OCI-LY1 (cell line): ENCODE data around the gene RNGTT.

Source experiments
- H2AFZ ChIP-seq: fragments of 200-600 bp; sonication (generic), shearing (Covaris generic); 2 replicates; pipeline ENCODE4 v1.6.0; 2014; ENCODE audit warnings: antibody characterized with exemption, mild to moderate bottlenecking, low read length
- H3F3A ChIP-seq: fragments of 200-600 bp; sonication (generic), shearing (Covaris generic); 2 replicates; pipeline ENCODE4 v1.6.0; 2014; ENCODE audit warnings: mild to moderate bottlenecking, antibody characterized with exemption, low read length, moderate library complexity; ENCODE audit not compliant: insufficient read depth
- H3K27ac ChIP-seq: fragments of 200-600 bp; sonication (generic); 2 replicates; pipeline ENCODE4 v1.5.1; 2014; ENCODE audit warnings: low read length, mixed run types, mild to moderate bottlenecking, low read depth; ENCODE audit not compliant: poor library complexity, severe bottlenecking
- H3K27me3 ChIP-seq: fragments of 200-600 bp; sonication (generic); 2 replicates; pipeline ENCODE4 v1.6.0; 2014; ENCODE audit warnings: antibody characterized with exemption, mild to moderate bottlenecking, low read length, moderate library complexity; ENCODE audit not compliant: insufficient read depth
- H3K36me3 ChIP-seq: fragments of 200-600 bp; sonication (generic); 2 replicates; pipeline ENCODE4 v1.6.1; 2014; ENCODE audit warnings: mild to moderate bottlenecking, antibody characterized with exemption, low read length, moderate library complexity, mixed read lengths; ENCODE audit not compliant: insufficient read depth
- H3K4me1 ChIP-seq: fragments of 200-600 bp; sonication (generic); 2 replicates; pipeline ENCODE4 v1.5.1; 2014; ENCODE audit warnings: mild to moderate bottlenecking, low read length, moderate library complexity; ENCODE audit not compliant: insufficient read depth, severe bottlenecking
- H3K4me2 ChIP-seq: fragments of 200-600 bp; sonication (generic), shearing (Covaris generic); 2 replicates; pipeline ENCODE4 v1.6.1; 2014; ENCODE audit warnings: low read length
- H3K4me3 ChIP-seq: fragments of 200-600 bp; sonication (generic); 2 replicates; pipeline ENCODE4 v1.5.1; 2014; ENCODE audit warnings: low read length, low read depth, mild to moderate bottlenecking, mixed read lengths; ENCODE audit not compliant: poor library complexity, severe bottlenecking
- H3K79me2 ChIP-seq: fragments of 200-600 bp; shearing (Covaris generic); 2 replicates; pipeline ENCODE4 v1.6.1; 2016; ENCODE audit warnings: mixed run types, low read length, mixed read lengths; ENCODE audit not compliant: insufficient read depth
- H3K9ac ChIP-seq: fragments of 200-600 bp; sonication (generic), shearing (Covaris generic); 2 replicates; pipeline ENCODE4 v1.6.1; 2014; ENCODE audit warnings: mild to moderate bottlenecking, low read length, mixed read lengths
- H3K9me2 ChIP-seq: fragments of 200-600 bp; sonication (generic), shearing (Covaris generic); 2 replicates; pipeline ENCODE4 v1.6.1; 2014; ENCODE audit warnings: low read depth, mild to moderate bottlenecking, low read length, mixed read lengths
- H3K9me3 ChIP-seq: fragments of 200-600 bp; shearing (Covaris generic); 2 replicates; pipeline ENCODE4 v1.6.1; 2014; ENCODE audit warnings: low read length, mixed read lengths
- H4K20me1 ChIP-seq: fragments of 200-600 bp; sonication (generic), shearing (Covaris generic); 2 replicates; pipeline ENCODE4 v1.6.0; 2016; ENCODE audit warnings: mild to moderate bottlenecking, low read length; ENCODE audit not compliant: insufficient read depth
- CTCF ChIP-seq: fragments of 200-600 bp; sonication (generic), shearing (Covaris generic); IDR thresholded peaks from 2 replicates; pipeline ENCODE4 v1.5.1; 2017; ENCODE audit warnings: mild to moderate bottlenecking, antibody characterized with exemption, low read length, moderate library complexity, mixed read lengths
- EZH2 ChIP-seq: fragments of 200-600 bp; sonication (generic), shearing (Covaris generic); IDR thresholded peaks from 2 replicates; pipeline ENCODE4 v1.8.0; 2017; ENCODE audit warnings: borderline replicate concordance, mixed run types, mild to moderate bottlenecking, antibody characterized with exemption, low read length, moderate library complexity, mixed read lengths

RNGTT gene

GRCh38 chr6:88609983-88610382 is 353.4 kb downstream of the RNGTT start:
- Histone ChIP-seq H3F3A (no peaks in the 10 kb centered on the region), H3K4me1 (peaks cover 63% of the 10 kb centered on the region), H3K27ac (peak overlapping the region; percentile 96), H4K20me1 (no peaks in the 10 kb centered on the region), H3K4me3 (no peak overlapping the region), H2AFZ (no peak overlapping the region), H3K27me3 (no peaks in the 10 kb centered on the region), H3K4me2 (no peak overlapping the region), H3K9ac (no peak overlapping the region), H3K9me2 (no peaks in the 10 kb centered on the region), H3K36me3 (peaks cover 28% of the 10 kb centered on the region; the same call in 1 of the 2 replicates), H3K9me3 (no peaks in the 10 kb centered on the region), H3K79me2 (no peaks in the 10 kb centered on the region; the same call in 1 of the 2 replicates)
- no peak for TF ChIP-seq CTCF
- TF ChIP-seq EZH2, result no peak

DNA sequence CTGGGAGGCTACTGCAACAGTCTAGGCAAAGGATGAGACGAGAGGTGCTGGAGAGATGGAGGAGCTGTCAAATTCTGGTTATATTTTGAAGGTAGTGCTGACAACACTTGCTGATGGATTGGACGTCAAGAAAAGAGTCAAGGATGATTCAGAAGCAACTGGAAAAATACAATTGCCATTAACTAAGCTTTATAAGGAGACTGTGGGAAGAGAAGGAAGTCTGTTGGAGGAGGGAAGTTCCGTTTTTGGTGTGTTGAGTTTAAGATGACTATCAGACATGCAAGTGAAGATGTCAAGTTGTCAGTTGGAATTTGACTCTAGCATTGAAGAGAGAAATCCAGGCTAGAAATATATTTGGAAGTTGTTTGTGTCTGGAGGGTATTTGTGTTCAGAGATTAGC is 358.1 kb downstream of the RNGTT start:
- Histone ChIP-seq H3F3A (no peaks in the 10 kb centered on the region), H3K27me3 (no peaks in the 10 kb centered on the region), H3K9me2 (no peaks in the 10 kb centered on the region), H3K79me2 (no peaks in the 10 kb centered on the region), H3K9ac (no peak overlapping the region), H3K4me3 (no peak overlapping the region), H3K27ac (peak overlapping the region; percentile 14), H3K4me1 (peaks cover 24% of the 10 kb centered on the region), H2AFZ (no peak overlapping the region), H3K4me2 (no peak overlapping the region), H3K36me3 (peaks cover 4% of the 10 kb centered on the region; the same call in 1 of the 2 replicates), H4K20me1 (no peaks in the 10 kb centered on the region), H3K9me3 (no peaks in the 10 kb centered on the region)
- no peak for TF ChIP-seq EZH2
- no peak for TF ChIP-seq CTCF

GRCh38 chr6:88599571-88599970 is 363.8 kb downstream of the RNGTT start:
- no peak overlapping the region for H2AFZ ChIP-seq
- no peak for TF ChIP-seq EZH2
- TF ChIP-seq CTCF, result peak; percentile 80
- peak overlapping the region; percentile 78 for H3K27ac ChIP-seq
- no peaks in the 10 kb centered on the region for H3K79me2 ChIP-seq
- no peaks in the 10 kb centered on the region for H3K9me2 ChIP-seq
- no peaks in the 10 kb centered on the region for H3F3A ChIP-seq
- no peaks in the 10 kb centered on the region for H3K9me3 ChIP-seq
- peaks cover 20% of the 10 kb centered on the region for H3K4me1 ChIP-seq
- no peaks in the 10 kb centered on the region for H3K36me3 ChIP-seq
- H3K9ac ChIP-seq, result peak overlapping the region; percentile 36
- no peak overlapping the region for H3K4me3 ChIP-seq
- peak overlapping the region; percentile 30 for H3K4me2 ChIP-seq
- no peaks in the 10 kb centered on the region for H3K27me3 ChIP-seq
- H4K20me1 ChIP-seq, result no peaks in the 10 kb centered on the region
